Natural killer cell treated with Interleukin-12 subunit alpha and Interleukin-12 subunit beta and Interleukin-15 and Interleukin-18, amount 100 ng/mL, for 72 hours (primary cell): Measurements from ENCODE around the gene ZKSCAN7. TPM values are rescaled to one million over a fixed set of nuclear protein-coding genes. Genes with fewer than 3 reads are reported as not detected.
"Not testable (repeated sequence)": the region's sequence is repeated elsewhere in the genome, so short reads cannot be mapped to it uniquely, and the experiment has no call there.

Experiments used
- ATAC-seq, 2 donors: fragments of 150-1000 bp; cut with Tn5 transposase in 1 of 2; sonication (Bioruptor Pico), chemical (Tn5 transposase) in 1 of 2; 2 replicates each; pipeline ENCODE4 v1.10.0; 2021
- DNase-seq: peaks from one replicate; pipeline ENCODE4 v3.0.0; 2022; ENCODE audit warnings: low spot score
- H3K27ac Mint-ChIP-seq, 2 donors: 1 replicate in 1 of 2; 2 replicates in 1 of 2; pipeline ENCODE4 v1.8.0; 2022; ENCODE audit warnings: mixed read lengths in 2 of 2, mild to moderate bottlenecking in 1 of 2, moderate library complexity in 1 of 2
- H3K27me3 Mint-ChIP-seq, 2 donors: 1 replicate in 1 of 2; 2 replicates in 1 of 2; pipeline ENCODE4 v1.8.0; 2022; ENCODE audit warnings: mixed read lengths in 2 of 2
- H3K36me3 Mint-ChIP-seq: one replicate; pipeline ENCODE4 v1.8.0; 2022; ENCODE audit warnings: mixed read lengths
- H3K4me1 Mint-ChIP-seq, 2 donors: 1 replicate in 1 of 2; 2 replicates in 1 of 2; pipeline ENCODE4 v1.8.0; 2022; ENCODE audit warnings: low read depth in 2 of 2, mixed read lengths in 2 of 2, mild to moderate bottlenecking in 1 of 2
- H3K4me3 Mint-ChIP-seq: one replicate; pipeline ENCODE4 v1.8.0; 2022; ENCODE audit warnings: mixed read lengths
- H3K9me3 Mint-ChIP-seq: 2 replicates; pipeline ENCODE4 v1.8.0; 2022; ENCODE audit warnings: mixed read lengths
- total RNA-seq, 2 donors: library from RNA; stranded (reverse); gene quantifications; one replicate each; pipeline ENCODE4 v1.2.3, GENCODE V29; 2022

ZKSCAN7 gene
- total RNA-seq, 2 donors from 2014 or later, result 1.9 to 4.9 TPM

DNA sequence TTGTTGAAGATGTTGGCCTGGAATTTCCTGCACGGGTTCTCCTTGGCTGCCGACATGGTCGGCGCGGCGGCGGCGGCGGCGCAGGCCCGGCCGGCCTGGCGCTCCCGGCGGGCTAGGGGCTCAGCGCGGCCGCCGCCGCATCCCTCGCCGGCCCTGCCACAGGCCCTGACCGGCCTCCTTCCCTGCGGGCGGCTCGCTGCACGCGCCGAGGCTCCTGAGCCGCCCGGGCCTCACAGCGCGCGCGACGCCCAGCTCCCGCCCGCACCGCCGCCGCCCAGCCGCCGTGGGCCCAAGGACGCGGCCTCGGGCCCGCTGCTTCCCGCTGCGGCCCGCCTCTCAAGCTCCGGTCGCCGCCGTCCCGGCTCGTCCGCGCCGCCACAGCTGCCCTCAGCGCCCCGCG, 26.0 kb downstream of the ZKSCAN7 start:
- H3K4me3 Mint-ChIP-seq, H3K9me3 Mint-ChIP-seq, ATAC-seq, H3K27ac Mint-ChIP-seq, DNase-seq: not testable (repeated sequence)
- Mint-ChIP-seq H3K27me3 (peaks cover 0 to 11% of the 10 kb centered on the region in 2 donors), H3K36me3 (peaks cover 21% of the 10 kb centered on the region), H3K4me1 (peaks cover 15 to 18% of the 10 kb centered on the region in 2 donors)

DNA sequence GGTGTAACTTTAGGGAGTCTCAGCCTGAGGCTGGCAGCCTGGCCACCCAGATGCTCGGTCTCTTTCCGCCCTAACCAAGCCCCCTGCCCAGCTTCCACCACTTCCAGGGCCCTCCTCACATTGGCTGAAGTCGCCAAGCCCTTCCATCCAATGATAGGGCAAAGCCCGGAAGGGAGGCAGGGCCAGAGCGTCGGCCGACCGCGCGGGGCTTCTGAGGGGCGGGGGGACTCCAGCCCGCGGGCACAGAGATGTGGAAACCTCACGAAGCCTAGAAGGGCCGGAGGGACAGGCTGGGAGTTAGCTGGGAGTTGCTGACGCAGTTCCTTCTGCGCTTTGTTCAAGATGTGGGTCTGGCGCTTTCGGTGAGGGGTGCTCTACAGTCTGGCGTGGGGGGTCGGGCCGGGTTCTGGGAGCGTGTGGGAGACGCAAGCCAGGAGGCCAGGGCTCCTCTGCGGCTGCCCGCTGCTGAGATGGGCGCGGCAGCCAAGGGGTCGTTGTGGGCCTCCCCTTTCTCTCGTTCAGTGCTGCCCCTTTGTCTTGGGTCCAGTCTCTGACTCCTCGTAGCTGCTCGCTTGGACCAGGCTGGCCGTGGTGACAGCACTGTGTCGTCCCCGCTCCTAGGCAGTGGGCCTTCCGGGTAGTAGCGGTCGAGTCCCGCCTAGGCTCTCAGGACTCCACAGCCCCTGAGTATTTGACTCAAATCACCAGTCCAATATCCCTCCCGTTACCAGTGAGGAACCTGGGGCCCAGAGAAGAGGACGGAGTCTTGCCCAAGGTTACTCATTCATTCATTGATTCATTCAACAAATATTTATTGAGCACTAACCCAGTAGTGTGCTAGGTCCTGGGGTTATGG, 29.9 kb downstream of the ZKSCAN7 start, which contains the start of gene ZNF660:
Gene ZNF660 (plus strand): TSS at position 319 of the 856 bp plus-strand sequence. CDS start 9,230 bp downstream, outside the sequence.
- H3K4me3 Mint-ChIP-seq, result peak within 1 kb of the TSS; percentile 79
- H3K27ac Mint-ChIP-seq, result peak within 1 kb of the TSS; percentile 10 to 88
- ATAC-seq (peak; percentile 85 to 92), DNase-seq (peak; percentile 67)
- H3K27me3 Mint-ChIP-seq, result peaks cover 0 to 11% of the 10 kb centered on the region in 2 donors
- H3K4me1 Mint-ChIP-seq, result peaks cover 18 to 23% of the 10 kb centered on the region in 2 donors
- H3K9me3 Mint-ChIP-seq, result peaks cover 7% of the 10 kb centered on the region
- peaks cover 31% of the 10 kb centered on the region for H3K36me3 Mint-ChIP-seq

DNA sequence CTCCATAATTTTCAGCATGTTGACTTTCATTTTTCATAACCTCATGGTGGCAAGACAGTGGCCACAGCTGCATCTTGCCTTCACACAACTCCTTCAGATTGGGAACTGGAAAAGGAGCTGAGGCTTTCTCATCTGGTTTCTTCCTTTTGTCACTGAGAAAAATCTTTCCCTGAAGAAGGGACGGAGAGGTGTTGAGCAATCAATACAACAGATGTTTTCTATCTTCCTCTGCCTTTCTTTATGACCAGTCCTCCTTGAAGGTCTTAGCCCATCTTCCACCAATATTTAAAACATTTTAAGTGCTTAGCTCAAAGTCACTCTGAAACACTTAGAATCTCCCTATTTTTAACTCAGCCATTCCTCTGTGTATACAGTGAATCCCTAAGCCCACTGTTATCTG, 41.6 kb downstream of the ZKSCAN7 start:
- DNase-seq (no peak), ATAC-seq (no peak)
- no peak overlapping the region for H3K27ac Mint-ChIP-seq
- no peaks in the 10 kb centered on the region for H3K27me3 Mint-ChIP-seq
- peaks cover 18% of the 10 kb centered on the region for H3K9me3 Mint-ChIP-seq
- H3K4me1 Mint-ChIP-seq, result no peaks in the 10 kb centered on the region
- H3K36me3 Mint-ChIP-seq, result peaks cover 46% of the 10 kb centered on the region
- no peak overlapping the region for H3K4me3 Mint-ChIP-seq

DNA sequence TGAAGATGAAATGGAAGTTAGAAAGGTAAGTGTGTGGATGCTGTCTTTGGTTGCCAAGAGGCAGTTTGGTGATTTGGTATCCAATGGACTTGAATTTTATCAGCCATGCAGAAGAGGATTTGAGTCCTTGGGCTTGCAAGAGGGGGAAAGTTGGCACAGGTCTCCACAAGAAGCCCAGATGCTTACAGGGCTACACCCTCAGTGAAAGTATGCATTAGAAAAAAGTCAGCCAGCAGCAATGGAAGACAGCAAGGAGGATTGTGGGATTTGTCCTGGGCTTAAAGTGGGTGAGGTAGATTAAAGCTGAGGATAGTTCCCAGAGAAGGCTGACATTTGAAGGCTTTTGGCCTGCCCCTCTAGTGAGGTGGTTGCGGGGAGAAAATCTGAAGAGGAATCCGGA, 46.8 kb downstream of the ZKSCAN7 start:
- Mint-ChIP-seq H3K27ac (no peak overlapping the region), H3K9me3 (peaks cover 4% of the 10 kb centered on the region)
- ATAC-seq, result no peak

DNA sequence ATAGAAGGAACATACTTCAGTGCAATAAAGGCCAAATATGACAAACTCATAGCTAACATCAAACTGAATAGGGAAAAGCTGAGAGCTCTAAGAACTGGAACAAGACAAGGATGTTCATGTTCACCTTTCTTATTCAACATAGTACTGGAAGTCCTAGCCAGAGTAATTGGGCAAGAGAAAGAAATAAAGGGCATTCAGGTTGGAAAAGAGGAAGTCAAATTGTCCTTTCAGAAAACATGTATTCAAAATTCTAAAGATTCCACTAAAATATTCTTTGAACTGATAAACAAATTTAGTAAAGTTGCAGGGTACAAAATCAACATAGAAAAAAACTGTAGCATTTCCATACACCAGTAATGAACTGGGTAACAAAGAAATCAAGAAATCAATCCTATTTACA, 57.7 kb downstream of the ZKSCAN7 start:
- Mint-ChIP-seq H3K4me1 (no peaks in the 10 kb centered on the region), H3K9me3 (no peaks in the 10 kb centered on the region), H3K4me3 (no peak overlapping the region), H3K36me3 (peaks cover 14% of the 10 kb centered on the region), H3K27me3 (no peaks in the 10 kb centered on the region), H3K27ac (no peak overlapping the region)
- ATAC-seq (no peak), DNase-seq (no peak)

More for the DNA sequence above, 46.8 kb downstream of the ZKSCAN7 start:
- Mint-ChIP-seq H3K4me3 (no peak overlapping the region), H3K27me3 (no peaks in the 10 kb centered on the region), H3K36me3 (peaks cover 24% of the 10 kb centered on the region), H3K4me1 (no peaks in the 10 kb centered on the region)
- DNase-seq, result no peak

Other genes starting within 250 kb of the ZKSCAN7 start
- 10 to 100 TPM; 16.9 to 18.8 TPM for gene TCAIM, start 216.4 kb upstream of the ZKSCAN7 start, total RNA-seq
- gene ZNF445, start 77.5 kb upstream of the ZKSCAN7 start, total RNA-seq, result 10 to 100 TPM; 25.2 to 33.3 TPM
- gene ZNF660, start 29.8 kb downstream of the ZKSCAN7 start, total RNA-seq, result 1 to 10 TPM; 2.5 to 5.9 TPM
- gene ZNF197, start 69.8 kb downstream of the ZKSCAN7 start, total RNA-seq, result 10 to 100 TPM; 13.2 to 16.7 TPM
- gene ZNF35, start 93.5 kb downstream of the ZKSCAN7 start, total RNA-seq, result 10 to 100 TPM; 11.4 to 15.8 TPM
- gene ZNF502, start 157.5 kb downstream of the ZKSCAN7 start, total RNA-seq, result 1 to 10 TPM; 1.8 to 3.8 TPM
- gene ZNF501, start 174.4 kb downstream of the ZKSCAN7 start, total RNA-seq, result 1 to 10 TPM in 1 of 2 donors, under 1 TPM in 1; 0.61 to 3.2 TPM
- 10 to 100 TPM; 11.3 to 23.6 TPM for gene KIAA1143, start 206.4 kb downstream of the ZKSCAN7 start, total RNA-seq
- gene KIF15, start 206.6 kb downstream of the ZKSCAN7 start, total RNA-seq, result 10 to 100 TPM; 12.3 to 27.2 TPM